HG03060 (cell line): Measurements from ENCODE around the gene MPST.

Experiments
- ATAC-seq: cut with Tn5 transposase; IDR thresholded peaks from one replicate; pipeline ENCODE4 v1.9.1; 2021; ENCODE audit warnings: low read depth, moderate number of reproducible peaks; ENCODE audit not compliant: unreplicated experiment

The MPST gene

DNA sequence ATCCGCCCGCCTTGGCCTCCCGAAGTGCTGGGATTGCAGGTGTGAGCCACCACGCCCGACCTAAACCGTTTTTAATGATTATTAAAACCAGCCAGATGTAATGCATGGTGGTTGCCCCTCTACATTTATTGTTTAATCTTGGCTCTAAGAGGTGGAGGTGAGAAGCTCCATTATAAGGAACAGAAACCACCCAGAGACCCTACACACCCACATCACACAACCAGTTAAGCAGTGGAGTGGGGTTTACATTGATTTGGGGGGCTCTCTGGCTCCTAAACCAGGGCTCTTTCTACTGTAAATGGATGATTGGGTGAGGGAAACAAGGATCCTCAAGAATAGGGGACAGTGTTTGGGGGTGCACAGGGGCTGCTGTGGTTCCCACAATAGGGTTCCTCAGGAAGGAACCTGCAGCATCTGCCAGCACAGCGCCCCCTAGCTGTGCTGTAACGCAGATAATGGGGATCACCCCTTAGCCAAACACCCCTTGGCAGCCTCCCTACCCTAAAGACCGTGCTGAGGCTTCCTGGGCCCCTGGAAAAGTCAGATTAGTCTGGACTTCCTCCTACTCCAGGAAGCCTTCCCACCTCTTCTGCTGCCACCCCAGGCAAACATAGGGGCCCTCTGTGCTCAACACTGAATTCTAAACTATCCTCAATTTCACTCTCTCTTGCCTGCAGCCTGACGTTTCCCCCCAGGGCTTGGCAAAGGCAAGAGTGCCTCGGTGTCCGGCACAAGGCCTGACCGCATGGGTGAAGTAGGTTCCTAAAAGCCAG is 2.4 kb downstream of the MPST start:
- no peak for ATAC-seq

GRCh38 chr22:37022483-37023337 is 3.2 kb downstream of the MPST start:
- no peak for ATAC-seq

GRCh38 chr22:37023743-37024338 is 4.3 kb downstream of the MPST start:
- no peak for ATAC-seq

- ATAC-seq: no peak
Measured at GRCh38 chr22:37024339-37025157, 5.0 kb downstream of the MPST start.

GRCh38 chr22:37025500-37026070 is 6.0 kb downstream of the MPST start:
- ATAC-seq: no peak

GRCh38 chr22:37026325-37026724 is 6.8 kb downstream of the MPST start:
- no peak for ATAC-seq

- ATAC-seq: no peak
Measured at GRCh38 chr22:37027556-37027955, 8.0 kb downstream of the MPST start.

GRCh38 chr22:37028692-37029674 is 9.4 kb downstream of the MPST start:
- ATAC-seq: no peak

DNA sequence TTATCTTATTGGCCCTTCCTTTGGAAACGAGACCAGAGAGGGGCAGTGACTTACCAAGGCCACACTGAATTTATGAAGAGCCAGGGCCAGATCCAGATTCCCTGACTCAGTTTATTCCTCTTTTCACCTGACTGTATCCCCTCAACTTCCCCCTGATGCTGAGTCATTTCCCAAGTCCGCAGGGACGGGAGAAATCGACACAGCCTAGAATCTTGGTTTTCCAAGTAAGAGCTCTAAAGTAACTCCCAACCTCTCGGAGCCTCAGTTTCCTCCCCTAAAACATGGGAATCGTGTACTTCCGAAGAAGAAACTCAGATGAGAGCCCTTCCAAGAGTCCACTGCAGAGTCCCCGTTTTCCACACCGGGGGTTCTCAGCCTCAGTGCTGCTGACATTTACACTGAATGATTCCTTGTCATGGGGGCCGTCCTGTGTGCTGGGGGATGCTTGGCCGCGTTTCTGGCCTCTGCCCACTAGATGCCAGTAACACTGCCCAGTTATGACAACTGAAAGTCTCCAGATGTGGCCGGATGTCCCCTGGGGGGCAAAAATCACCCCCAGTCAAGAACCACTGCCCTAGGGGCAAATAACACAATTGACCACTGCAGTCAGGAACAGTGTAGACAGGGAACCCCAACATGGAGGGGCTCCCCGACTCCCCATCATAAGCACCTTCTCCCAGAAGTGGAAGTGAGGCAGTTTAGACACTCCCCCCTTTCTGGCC is 11.2 kb downstream of the MPST start:
- no peak for ATAC-seq

DNA sequence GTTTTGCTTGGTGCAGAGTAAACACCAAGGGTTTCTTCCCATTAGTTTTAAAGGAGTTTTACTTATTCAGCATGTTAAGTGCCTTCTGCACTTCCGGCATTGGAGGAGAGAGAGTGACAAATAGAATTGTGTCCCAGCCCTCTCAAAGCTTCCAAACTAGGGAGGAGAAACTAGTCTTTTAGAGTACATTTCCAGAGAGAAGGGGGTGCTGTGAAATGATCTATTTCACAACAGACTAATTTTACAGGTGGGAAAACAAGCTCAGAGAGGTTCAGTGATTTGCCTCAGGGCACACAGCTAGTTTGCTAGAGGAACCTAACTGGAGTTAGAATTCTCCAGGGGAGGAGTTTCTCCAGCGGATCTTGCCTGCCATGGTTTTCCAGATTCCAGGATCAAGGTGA is 12.6 kb downstream of the MPST start:
- no peak for ATAC-seq

- no peak for ATAC-seq
Measured at GRCh38 chr22:37032535-37033460, 13.3 kb downstream of the MPST start.

- no peak for ATAC-seq
Measured at GRCh38 chr22:37033605-37034430, 14.3 kb downstream of the MPST start.

DNA sequence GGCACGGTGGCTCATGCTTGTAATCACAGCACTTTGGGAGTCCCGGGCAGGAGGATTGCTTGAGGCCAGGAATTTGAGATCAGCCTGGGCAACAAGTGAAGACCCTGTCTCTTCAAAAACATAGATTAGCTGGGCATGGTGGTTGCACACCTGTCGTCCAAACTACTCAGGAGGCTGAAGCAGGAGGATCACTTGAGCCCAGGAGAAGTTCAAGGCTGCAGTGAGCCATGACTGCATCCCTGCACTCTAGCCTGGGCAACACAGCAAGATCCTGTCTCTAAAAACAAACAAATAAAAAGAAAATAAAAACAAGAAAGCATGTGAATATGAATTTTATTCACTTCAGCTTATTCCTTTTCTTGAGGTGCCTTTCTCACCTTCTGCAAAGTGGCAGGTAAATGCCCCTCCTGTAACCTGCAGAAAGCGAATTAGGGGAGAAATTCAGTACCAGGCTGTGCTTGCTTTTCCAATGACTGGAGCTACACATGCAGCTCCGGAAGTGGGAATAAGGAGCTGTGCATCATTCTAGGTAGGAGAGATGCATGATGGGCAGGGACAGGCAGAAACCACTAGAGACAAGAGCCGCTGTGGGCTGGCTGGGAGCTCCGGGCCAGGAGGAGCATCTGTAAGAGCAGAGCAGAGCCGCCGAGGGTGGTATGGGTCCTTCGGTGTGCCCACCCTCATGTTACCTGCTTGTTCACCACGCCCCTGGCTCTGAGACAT is 17.3 kb downstream of the MPST start:
- ATAC-seq: no peak

DNA sequence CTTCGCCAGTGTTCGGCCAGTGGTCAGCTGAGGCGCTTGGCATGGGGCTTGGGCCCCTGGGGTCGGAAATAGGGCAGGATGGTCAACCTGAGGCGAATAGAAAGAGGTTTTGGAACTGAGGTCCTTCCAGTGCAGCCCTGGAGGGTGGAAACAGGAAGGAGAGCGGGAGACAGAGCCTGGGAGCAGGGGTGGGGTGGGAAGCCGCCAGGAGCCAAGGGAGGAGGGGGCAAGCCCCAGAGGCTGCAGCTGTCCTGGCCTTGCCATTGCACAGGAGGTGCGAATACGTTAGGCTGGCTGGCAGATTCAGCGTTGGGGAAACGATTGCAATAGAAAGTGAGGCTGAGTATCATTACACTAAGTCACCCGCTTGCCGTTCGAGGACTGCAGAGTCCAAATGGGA is 18.1 kb downstream of the MPST start:
- no peak for ATAC-seq

DNA sequence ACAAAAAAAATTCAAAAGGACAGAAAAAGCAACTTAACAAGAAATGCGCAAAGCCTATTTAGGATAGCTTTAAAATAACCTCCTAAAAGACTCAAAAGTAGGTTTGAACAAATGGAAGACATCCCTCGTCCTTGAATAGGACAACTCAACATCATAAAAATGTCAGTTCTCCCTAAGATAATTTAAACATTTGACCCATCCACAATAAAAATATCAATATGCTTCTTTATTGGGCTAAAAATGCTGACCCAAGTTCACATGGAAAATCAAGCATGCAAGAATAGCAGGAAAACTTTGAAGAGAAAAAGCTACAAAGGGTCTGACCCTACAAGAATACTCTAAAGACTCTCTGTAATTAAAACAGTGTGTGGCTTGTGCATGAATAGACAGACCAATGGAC is 19.9 kb downstream of the MPST start:
- no peak for ATAC-seq
